RPMI7951 (cell line): ENCODE measurements around the gene BATF2. TPM values are rescaled to one million over a fixed set of nuclear protein-coding genes. Genes with fewer than 3 reads are reported as not detected.
A peak's percentile ranks its signal among the peaks of the same experiment; 100 is the strongest.

Experiments used
- DNase-seq: peaks from one replicate; pipeline ENCODE4 v3.0.0-alpha.2; 2012; ENCODE audit warnings: low read depth
- total RNA-seq: library from RNA; depleted of rRNA; stranded (reverse); fragments of >200 nt; shearing (Covaris generic); gene quantifications from 2 replicates; pipeline ENCODE4 v1.2.3, GENCODE V29; 2014; rRNA removed

Gene BATF2
- total RNA-seq, 1 experiment from 2014 or later: 0.84 TPM

DNA sequence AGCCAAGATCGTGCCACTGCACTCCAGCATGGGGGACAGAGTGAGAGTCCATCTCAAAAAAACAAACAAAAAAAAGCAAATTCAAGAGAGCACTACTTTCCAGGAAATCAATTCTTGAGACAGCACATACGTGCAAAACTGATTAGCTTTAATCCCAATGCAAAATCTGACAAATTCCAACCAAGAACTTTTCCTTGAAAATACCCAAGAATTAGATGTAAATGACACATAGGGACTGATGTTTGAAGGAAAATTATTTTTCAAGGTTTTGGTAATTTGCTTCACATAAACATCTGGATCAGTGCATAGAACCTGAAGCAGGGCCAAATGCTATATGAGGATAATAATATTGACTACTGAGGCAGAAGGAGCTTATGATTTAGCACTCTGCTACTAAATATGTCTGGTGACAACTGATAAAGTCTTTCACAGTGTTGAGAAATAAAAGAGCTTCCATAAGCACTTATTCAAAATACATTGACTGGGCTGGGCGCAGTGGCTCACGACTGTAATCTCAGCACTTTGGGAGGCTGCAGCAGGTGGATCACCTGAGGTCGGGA is 33.6 kb downstream of the BATF2 start:
- no peak for DNase-seq

DNA sequence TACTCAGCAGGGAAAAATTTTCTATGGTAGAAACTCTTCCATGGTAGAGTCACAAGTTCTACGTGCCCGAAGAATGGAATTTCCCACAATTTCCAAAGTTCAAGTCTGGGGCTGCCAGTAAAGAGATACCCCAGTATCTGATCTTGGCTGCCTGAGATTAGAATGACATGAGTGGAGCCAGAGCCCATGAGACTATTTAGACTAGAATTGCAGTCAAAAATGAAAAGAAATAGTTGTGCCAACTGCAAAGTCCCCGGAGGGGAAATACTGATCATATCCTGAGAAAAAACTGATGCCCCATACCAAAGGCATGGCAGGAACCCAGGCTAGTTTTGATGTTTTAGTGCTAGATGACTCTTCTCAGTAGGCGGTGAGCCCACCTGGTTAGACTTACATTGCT is 36.1 kb downstream of the BATF2 start:
- DNase-seq: no peak

DNA sequence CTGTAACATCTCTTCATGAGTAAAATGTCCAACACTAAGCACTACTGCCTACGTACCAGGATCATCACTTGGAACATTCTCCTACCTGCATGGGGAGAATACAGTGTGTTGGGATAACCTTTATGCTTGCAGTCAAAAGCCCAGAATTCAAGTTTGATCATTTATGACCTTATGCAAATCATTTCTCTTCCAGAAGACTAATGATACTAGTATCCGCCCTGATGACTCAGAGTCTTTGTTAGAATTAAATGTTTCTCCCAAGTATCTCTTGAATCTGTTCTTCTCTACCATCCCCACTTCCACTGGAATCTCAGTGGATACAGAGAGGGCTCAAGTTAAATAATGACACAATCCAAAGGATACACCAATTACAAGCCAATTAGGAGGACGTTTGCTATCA is 37.3 kb downstream of the BATF2 start:
- no peak for DNase-seq

DNA sequence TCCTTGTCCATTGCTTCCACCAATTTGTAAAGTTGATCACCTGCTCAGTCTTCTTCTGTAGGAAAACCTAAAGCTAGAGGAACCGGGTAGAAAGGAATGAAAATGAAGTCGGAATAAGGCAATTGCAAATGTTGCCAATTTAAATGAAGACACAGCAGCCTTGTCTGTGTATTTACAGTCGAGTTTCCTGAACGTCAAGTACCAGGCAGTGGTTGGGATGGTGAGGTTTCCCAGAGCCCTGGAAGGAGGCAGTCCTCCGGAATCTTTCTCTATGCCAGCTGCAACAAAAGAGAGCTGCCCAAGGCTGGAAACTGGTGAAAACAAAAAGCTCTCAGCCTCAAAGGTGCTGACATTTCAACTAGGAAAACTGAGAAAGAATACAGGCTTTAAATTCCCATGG is 42.6 kb downstream of the BATF2 start:
- no peak for DNase-seq

DNA sequence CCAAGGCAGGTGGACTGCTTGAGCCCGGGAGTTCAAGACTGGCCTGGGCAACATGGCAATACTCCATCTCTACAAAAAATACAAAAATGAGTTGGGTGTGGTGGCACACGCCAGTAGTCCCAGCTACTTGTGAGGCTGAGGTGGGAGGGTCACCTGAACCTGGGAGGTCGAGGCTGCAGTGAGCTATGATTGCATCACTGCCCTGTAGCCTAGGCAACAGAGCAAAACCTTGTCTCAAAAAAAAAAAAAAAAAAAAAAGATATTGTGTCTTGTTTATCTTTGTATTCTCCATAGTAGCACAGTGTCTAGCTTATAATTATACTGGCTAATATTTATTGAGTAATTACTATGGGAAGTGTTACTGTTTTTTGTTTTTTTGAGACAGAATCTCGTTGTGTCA is 45.2 kb downstream of the BATF2 start:
- DNase-seq: no peak

DNA sequence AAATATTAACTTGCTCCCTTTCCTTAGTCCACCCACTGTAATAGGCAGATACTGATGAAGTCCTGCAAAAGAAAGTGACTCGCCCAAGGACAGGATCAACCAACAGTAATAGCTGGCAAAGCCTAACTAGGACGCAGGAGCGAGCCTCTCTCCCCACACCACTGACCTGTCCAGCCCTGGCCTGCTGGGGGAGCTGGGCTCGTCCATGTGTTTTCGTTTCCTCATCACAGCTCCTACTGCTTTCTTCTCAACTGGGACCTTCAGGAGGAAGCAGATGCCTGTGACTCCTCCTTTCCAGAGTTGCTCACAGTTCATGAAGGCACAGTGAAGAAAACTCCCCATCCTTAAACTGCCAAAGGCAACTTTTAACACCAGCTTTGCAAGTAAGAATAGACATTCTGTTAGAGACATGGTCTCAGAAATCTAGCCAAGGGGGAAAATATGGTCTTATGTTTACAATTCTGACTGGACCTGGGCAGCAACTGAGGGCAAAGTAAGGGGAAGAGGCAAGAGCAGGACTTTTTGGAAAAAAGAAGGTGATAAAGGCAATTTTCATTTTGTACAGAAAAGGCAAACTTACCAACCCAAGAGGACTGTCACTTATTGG is 49.5 kb downstream of the BATF2 start:
- DNase-seq: peak; percentile 11

Other genes with a start within 250 kb of the BATF2 start
- not detected in 2 replicates for gene PYGM, start 237.0 kb downstream of the BATF2 start, total RNA-seq
- 62.6 and 64.1 TPM in 2 replicates for gene SF1, start 218.4 kb downstream of the BATF2 start, total RNA-seq
- gene MAP4K2, start 193.8 kb downstream of the BATF2 start, total RNA-seq: 13.9 and 16.1 TPM in 2 replicates
- gene MEN1, start 186.4 kb downstream of the BATF2 start, total RNA-seq: 11.7 and 14.8 TPM in 2 replicates
- gene CDC42BPG, start 152.3 kb downstream of the BATF2 start, total RNA-seq: 0.20 TPM in 1 of 2 replicates, not detected in the other
- gene EHD1, start 118.3 kb downstream of the BATF2 start, total RNA-seq: 82.1 and 92.3 TPM in 2 replicates
- 6.6 and 7.2 TPM in 2 replicates for gene ATG2A, start 79.8 kb downstream of the BATF2 start, total RNA-seq
- 12.5 and 17.8 TPM in 2 replicates for gene PPP2R5B, start 72.3 kb downstream of the BATF2 start, total RNA-seq
- gene GPHA2, start 61.1 kb downstream of the BATF2 start, total RNA-seq: not detected in 2 replicates
- not detected in 2 replicates for gene MAJIN, start 24.9 kb downstream of the BATF2 start, total RNA-seq
- gene ARL2, start 17.2 kb upstream of the BATF2 start, total RNA-seq: 166 and 176 TPM in 2 replicates
- 25.8 and 27.0 TPM in 2 replicates for gene SNX15, start 30.5 kb upstream of the BATF2 start, total RNA-seq
- gene SAC3D1, start 44.2 kb upstream of the BATF2 start, total RNA-seq: 18.9 and 21.0 TPM in 2 replicates
- not detected in 2 replicates for gene NAALADL1, start 61.6 kb upstream of the BATF2 start, total RNA-seq
- 41.7 and 45.7 TPM in 2 replicates for gene CDCA5, start 87.1 kb upstream of the BATF2 start, total RNA-seq
- 58.3 and 65.6 TPM in 2 replicates for gene ZFPL1, start 87.3 kb upstream of the BATF2 start, total RNA-seq
- gene VPS51, start 99.2 kb upstream of the BATF2 start, total RNA-seq: 48.7 and 108 TPM in 2 replicates
- gene TM7SF2, start 114.9 kb upstream of the BATF2 start, total RNA-seq: 5.0 and 6.0 TPM in 2 replicates
- 7.6 and 10.2 TPM in 2 replicates for gene ZNHIT2, start 120.7 kb upstream of the BATF2 start, total RNA-seq
- 366 and 448 TPM in 2 replicates for gene FAU, start 125.2 kb upstream of the BATF2 start, total RNA-seq
- 50.6 and 69.5 TPM in 2 replicates for gene MRPL49, start 125.3 kb upstream of the BATF2 start, total RNA-seq
- gene SYVN1, start 137.5 kb upstream of the BATF2 start, total RNA-seq: 15.6 and 29.2 TPM in 2 replicates
- not detected in 2 replicates for gene SPDYC, start 173.3 kb upstream of the BATF2 start, total RNA-seq
- 195 and 272 TPM in 2 replicates for gene CAPN1, start 185.0 kb upstream of the BATF2 start, total RNA-seq